Spleen (tissue), 11 donors: ENCODE measurements around the gene COPB1. TPM values are rescaled to one million over a fixed set of nuclear protein-coding genes. Genes with fewer than 3 reads are reported as not detected.
A peak's percentile ranks its signal among the peaks of the same experiment; 100 is the strongest.

Experiments
- DNase-seq: peaks from one replicate; pipeline ENCODE4 v3.0.0-alpha.2; 2020
- H3K27ac ChIP-seq, 8 donors: fragments of 200-600 bp; sonication (generic) in 7 of 8; 1 replicate in 4 of 8; 2 replicates in 4 of 8; pipeline versions ENCODE4 v1.5.0 to v1.8.0; 2016 to 2021; ENCODE audit warnings: inconsistent platforms in 4 of 8, mild to moderate bottlenecking in 4 of 8, moderate library complexity in 1 of 8
- H3K27me3 ChIP-seq, 7 donors: fragments of 200-600 bp; sonication (generic) in 6 of 7; replicated peaks in 1 of 7; 1 replicate in 4 of 7; 2 replicates in 3 of 7; pipeline versions ENCODE4 v1.5.0 to v1.8.0; 2016 to 2021; ENCODE audit warnings: inconsistent platforms in 3 of 7, mild to moderate bottlenecking in 1 of 7
- H3K36me3 ChIP-seq, 6 donors: fragments of 200-600 bp; sonication (generic) in 5 of 6; 1 replicate in 4 of 6; 2 replicates in 2 of 6; pipeline versions ENCODE4 v1.5.0 to v1.8.0; 2016 to 2021; ENCODE audit warnings: inconsistent platforms in 2 of 6
- H3K4me1 ChIP-seq, 6 donors: fragments of 200-600 bp; sonication (generic) in 5 of 6; 1 replicate in 3 of 6; 2 replicates in 3 of 6; pipeline versions ENCODE4 v1.5.0 to v1.8.0; 2016 to 2021; ENCODE audit warnings: inconsistent platforms in 3 of 6
- H3K4me3 ChIP-seq, 8 donors: fragments of 200-600 bp; sonication (generic) in 7 of 8; 1 replicate in 4 of 8; 2 replicates in 4 of 8; pipeline versions ENCODE4 v1.5.0 to v1.8.0; 2016 to 2021; ENCODE audit warnings: inconsistent platforms in 4 of 8, mild to moderate bottlenecking in 4 of 8, moderate library complexity in 2 of 8
- H3K9me3 ChIP-seq, 8 donors: fragments of 200-600 bp; sonication (generic) in 7 of 8; 1 replicate in 4 of 8; 2 replicates in 4 of 8; pipeline versions ENCODE4 v1.5.0 to v1.8.0; 2016 to 2021; ENCODE audit warnings: inconsistent platforms in 4 of 8
- POLR2A ChIP-seq, 3 donors: fragments of 450-650 bp; IDR thresholded peaks; one replicate each; pipeline ENCODE4 v1.5.1; 2017; ENCODE audit warnings: antibody characterized with exemption in 3 of 3, mild to moderate bottlenecking in 1 of 3
- POLR2AphosphoS5 ChIP-seq, 3 donors: sonication (generic); formaldehyde crosslinking; IDR thresholded peaks; one replicate each; pipeline ENCODE4 v1.5.1; 2017; ENCODE audit warnings: antibody characterized with exemption in 3 of 3
- whole genome bisulfite sequencing, 5 donors: extraction: QIAGEN DNeasy Blood & Tissue Kit in 3 of 5; methylation state at CpG; one replicate each; pipeline versions ENCODE4 v1.1.5 to v1.1.7; 2013 to 2018; 5-methylcytosine and 5-hydroxymethylcytosine counted together
- intact Hi-C: fragments of 100-400 bp; cut with DNase I; formaldehyde crosslinking; loops from one replicate; pipeline ENCODE4 v1.15.0; 2023; ENCODE audit warnings: low total_unique reads
- polyA plus RNA-seq, 3 donors: library from polyadenylated mRNA; stranded (reverse); fragments of 200-250 nt; gene quantifications; one replicate each; pipeline ENCODE4 v1.2.1, GENCODE V29; 2013
- total RNA-seq, 7 donors: library from RNA; depleted of rRNA in 3 of 7; stranded (reverse); fragments of >200 nt in 3 of 7; fragmentation: NEBNext Ultra II Directional in 4 of 7; extraction: Animal tissue kit (Norgen Biotek cat#: 25700) in 4 of 7; gene quantifications; one replicate each; pipeline versions ENCODE4 v1.1.0 to v1.2.1, GENCODE V29; 2016 to 2021
- TF ChIP-seq, protein P1 (sequence below), 11 experiments: fragments of 200-600 bp in 7 of 11; fragments of 450-650 bp in 4 of 11; sonication (generic) in 4 of 11; IDR thresholded peaks in 8 of 11; conservative IDR thresholded peaks in 3 of 11; 1 replicate in 7 of 11; 2 replicates in 4 of 11; pipeline versions ENCODE4 v1.4.0 to v1.8.0; 2016 to 2021; ENCODE audit warnings: antibody characterized with exemption in 11 of 11, inconsistent platforms in 4 of 11, mild to moderate bottlenecking in 1 of 11
- donor health status: healthy with polysubstance abuse.
- donor health status: DM: no; HTN: no; CAD: no; lungs with moderate emphysema.
- donor health status: DM: no; HTN: no; CAD: no.
- donor health status: Bipolar disorder and iron deficiency.
- donor health status: healthy.
- donor health status: DM: no; HTN: no; CAD: no.
- donor health status: DM: yes; HTN: yes; CAD: no.

The COPB1 gene
- total and polyA plus RNA-seq, 10 donors: 43.6 to 122 (median 80.8) TPM

GRCh38 chr11:14500181-14500651, 605 bp upstream of the COPB1 start:
- Histone ChIP-seq H3K36me3 (peaks cover 0 to 61% (median 31%) of the 10 kb centered on the region in 6 donors), H3K27me3 (no peaks in the 10 kb centered on the region), H3K9me3 (no peaks in the 10 kb centered on the region), H3K4me1 (peaks cover 12 to 50% (median 41%) of the 10 kb centered on the region in 6 donors), H3K4me3 (peak overlapping the region; percentile 62 to 89 (median 76)), H3K27ac (peak overlapping the region; percentile 7 to 96 (median 93))
- TF ChIP-seq, protein P1, sequence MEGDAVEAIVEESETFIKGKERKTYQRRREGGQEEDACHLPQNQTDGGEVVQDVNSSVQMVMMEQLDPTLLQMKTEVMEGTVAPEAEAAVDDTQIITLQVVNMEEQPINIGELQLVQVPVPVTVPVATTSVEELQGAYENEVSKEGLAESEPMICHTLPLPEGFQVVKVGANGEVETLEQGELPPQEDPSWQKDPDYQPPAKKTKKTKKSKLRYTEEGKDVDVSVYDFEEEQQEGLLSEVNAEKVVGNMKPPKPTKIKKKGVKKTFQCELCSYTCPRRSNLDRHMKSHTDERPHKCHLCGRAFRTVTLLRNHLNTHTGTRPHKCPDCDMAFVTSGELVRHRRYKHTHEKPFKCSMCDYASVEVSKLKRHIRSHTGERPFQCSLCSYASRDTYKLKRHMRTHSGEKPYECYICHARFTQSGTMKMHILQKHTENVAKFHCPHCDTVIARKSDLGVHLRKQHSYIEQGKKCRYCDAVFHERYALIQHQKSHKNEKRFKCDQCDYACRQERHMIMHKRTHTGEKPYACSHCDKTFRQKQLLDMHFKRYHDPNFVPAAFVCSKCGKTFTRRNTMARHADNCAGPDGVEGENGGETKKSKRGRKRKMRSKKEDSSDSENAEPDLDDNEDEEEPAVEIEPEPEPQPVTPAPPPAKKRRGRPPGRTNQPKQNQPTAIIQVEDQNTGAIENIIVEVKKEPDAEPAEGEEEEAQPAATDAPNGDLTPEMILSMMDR (IDR thresholded peaks at IDR 0.05 in 8 of 11, conservative IDR thresholded peaks at IDR 0.05 in 3 of 11): no peak
- peak in 1 of 3 donors; percentile 8 for TF ChIP-seq POLR2AphosphoS5 (IDR thresholded peaks at IDR 0.05)
- DNase-seq: peak; percentile 82
- WGBS, 5 donors: 1 to 3% (median 1%) methylated on average over 6 of the region's 6 CpGs
- intact Hi-C loops: no loop called here

DNA sequence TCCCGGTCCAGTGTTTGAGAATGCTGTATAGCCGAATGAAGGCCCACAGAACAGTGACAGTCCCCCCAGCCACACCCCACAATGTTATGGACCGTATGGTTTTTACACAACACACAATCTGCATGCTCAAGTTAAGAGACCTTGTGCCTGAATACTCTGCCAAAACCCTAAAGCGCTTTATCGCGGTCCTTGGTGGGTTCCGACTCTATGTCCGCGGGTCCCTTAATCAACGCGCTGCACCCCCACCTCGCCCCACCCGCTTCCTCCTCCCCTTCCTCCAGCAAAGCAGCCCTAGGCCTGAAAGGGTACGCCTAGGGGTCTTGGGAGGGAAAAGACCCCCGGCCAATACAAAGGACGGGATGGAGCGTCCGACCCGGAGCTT, 442 bp downstream of the COPB1 start:
- Histone ChIP-seq H3K36me3 (peaks cover 0 to 61% (median 27%) of the 10 kb centered on the region in 6 donors), H3K27me3 (no peaks in the 10 kb centered on the region), H3K27ac (peak overlapping the region; percentile 7 to 96 (median 93)), H3K9me3 (no peaks in the 10 kb centered on the region), H3K4me3 (peak overlapping the region; percentile 62 to 89 (median 76)), H3K4me1 (peaks cover 12 to 57% (median 43%) of the 10 kb centered on the region in 6 donors)
- DNase-seq: peak; percentile 90
- intact Hi-C loops: no loop called here
- TF ChIP-seq POLR2AphosphoS5 (IDR thresholded peaks at IDR 0.05): no peak
- TF ChIP-seq, protein P1 (IDR thresholded peaks at IDR 0.05 in 8 of 11, conservative IDR thresholded peaks at IDR 0.05 in 3 of 11): no peak
- no peak for TF ChIP-seq POLR2A (IDR thresholded peaks at IDR 0.05)
- 0 to 4% (median 1%) methylated on average over 14 to 19 of the region's 19 CpGs for WGBS, 5 donors

GRCh38 chr11:14480716-14481115, 18.9 kb downstream of the COPB1 start:
- 95 to 99% (median 97%) methylated on average over 3 of the region's 3 CpGs for WGBS, 5 donors
- Histone ChIP-seq H3K4me1 (peaks cover 0 to 8% (median 0%) of the 10 kb centered on the region in 6 donors), H3K4me3 (no peak overlapping the region), H3K9me3 (no peaks in the 10 kb centered on the region), H3K36me3 (peaks cover 10 to 100% (median 98%) of the 10 kb centered on the region in 6 donors), H3K27ac (no peak overlapping the region), H3K27me3 (no peaks in the 10 kb centered on the region)
- intact Hi-C loops: no loop called here
- TF ChIP-seq POLR2A (IDR thresholded peaks at IDR 0.05) (no peak), POLR2AphosphoS5 (IDR thresholded peaks at IDR 0.05) (no peak)
- TF ChIP-seq, protein P1 (IDR thresholded peaks at IDR 0.05 in 8 of 11, conservative IDR thresholded peaks at IDR 0.05 in 3 of 11): no peak
- no peak for DNase-seq

GRCh38 chr11:14471127-14471526, 28.5 kb downstream of the COPB1 start:
- intact Hi-C loops: no loop called here
- TF ChIP-seq POLR2AphosphoS5 (IDR thresholded peaks at IDR 0.05): no peak
- no peak for TF ChIP-seq POLR2A (IDR thresholded peaks at IDR 0.05)
- TF ChIP-seq, protein P1 (IDR thresholded peaks at IDR 0.05 in 8 of 11, conservative IDR thresholded peaks at IDR 0.05 in 3 of 11): no peak
- peaks cover 0 to 100% (median 93%) of the 10 kb centered on the region in 6 donors for H3K36me3 ChIP-seq
- no peaks in the 10 kb centered on the region for H3K27me3 ChIP-seq
- peaks cover 0 to 18% (median 0%) of the 10 kb centered on the region in 6 donors for H3K4me1 ChIP-seq
- WGBS, 5 donors: 94 to 100% (median 97%) methylated on average over 1 of the region's 1 CpG
- H3K4me3 ChIP-seq: no peak overlapping the region
- H3K9me3 ChIP-seq: no peaks in the 10 kb centered on the region
- no peak for DNase-seq
- no peak overlapping the region for H3K27ac ChIP-seq
